ENCODE data around the gene ETV6. TPM values are rescaled to one million over a fixed set of nuclear protein-coding genes. Genes with fewer than 3 reads are reported as not detected.

ETV6 gene
- polyA plus RNA-seq, 12 donors = 8.2 to 15.9 (median 11.0) TPM; not detected in 1

GRCh38 chr12:11798006-11798708, 148.7 kb downstream of the ETV6 start:
- DNase-seq = no peak

GRCh38 chr12:11798856-11799501, 149.5 kb downstream of the ETV6 start:
- DNase-seq = no peak

GRCh38 chr12:11799502-11799873, 150.0 kb downstream of the ETV6 start:
- DNase-seq = no peak

- no peak for DNase-seq
Observed at GRCh38 chr12:11801643-11802042, 152.2 kb downstream of the ETV6 start.

DNA sequence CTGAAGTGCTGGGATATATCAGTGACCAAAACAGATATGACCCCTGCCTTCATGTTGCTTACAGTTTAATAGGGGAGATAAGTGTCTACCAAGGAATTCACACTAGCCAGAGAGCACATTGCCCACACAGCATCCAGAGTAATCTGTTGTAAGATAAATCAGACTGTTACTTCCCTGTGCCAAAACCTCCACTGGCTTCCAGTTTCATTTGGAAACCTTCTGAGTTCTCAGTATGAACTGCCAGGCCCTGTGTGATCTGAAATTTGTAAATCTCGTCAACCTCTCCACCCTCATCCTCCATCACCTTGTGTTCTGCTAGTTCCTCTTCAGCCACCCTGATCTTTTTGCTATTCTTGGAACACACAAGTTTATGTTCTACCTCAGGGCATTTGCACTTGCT, 154.7 kb downstream of the ETV6 start:
- DNase-seq = no peak

GRCh38 chr12:11805043-11805442, 155.6 kb downstream of the ETV6 start:
- DNase-seq = no peak

DNA sequence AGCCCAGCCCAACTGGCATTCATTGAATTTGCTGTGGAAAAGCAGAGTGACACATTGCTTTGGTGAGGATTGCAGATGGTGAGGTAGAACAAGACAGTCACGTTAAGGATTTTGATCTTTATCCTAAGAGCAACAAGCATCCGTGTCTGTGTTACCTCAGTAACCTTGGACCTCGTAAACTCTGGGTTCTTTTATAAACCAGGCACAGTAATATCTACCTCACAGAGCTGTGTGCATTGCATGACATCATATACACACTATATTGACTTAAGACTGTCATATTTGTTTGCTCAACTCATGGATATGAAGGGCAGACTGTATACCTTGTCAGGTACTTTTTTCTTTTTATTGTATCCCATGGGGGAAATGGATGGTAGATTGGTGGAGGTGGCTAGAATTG, 156.2 kb downstream of the ETV6 start:
- no peak for DNase-seq

GRCh38 chr12:11807458-11807857, 158.0 kb downstream of the ETV6 start:
- no peak for DNase-seq

DNA sequence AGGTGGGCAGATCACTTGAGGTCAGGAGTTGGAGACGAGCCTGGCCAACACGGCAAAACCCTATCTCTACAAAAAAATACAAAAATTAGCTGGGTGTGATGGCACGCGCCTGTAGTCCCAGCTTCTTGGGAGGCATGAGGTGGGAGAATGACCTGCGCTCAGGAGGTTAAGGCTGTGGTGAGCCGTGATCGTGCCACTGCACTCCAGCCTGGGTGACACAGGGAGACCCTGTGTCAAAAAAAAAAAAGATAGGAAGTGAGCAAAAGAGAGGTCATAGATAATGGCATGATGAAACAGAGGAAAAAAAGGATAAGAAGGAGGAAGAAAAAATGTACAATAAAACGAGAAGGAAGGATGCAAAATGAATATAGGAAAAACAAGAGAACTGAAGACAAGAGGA, 159.5 kb downstream of the ETV6 start:
- DNase-seq = no peak

DNA sequence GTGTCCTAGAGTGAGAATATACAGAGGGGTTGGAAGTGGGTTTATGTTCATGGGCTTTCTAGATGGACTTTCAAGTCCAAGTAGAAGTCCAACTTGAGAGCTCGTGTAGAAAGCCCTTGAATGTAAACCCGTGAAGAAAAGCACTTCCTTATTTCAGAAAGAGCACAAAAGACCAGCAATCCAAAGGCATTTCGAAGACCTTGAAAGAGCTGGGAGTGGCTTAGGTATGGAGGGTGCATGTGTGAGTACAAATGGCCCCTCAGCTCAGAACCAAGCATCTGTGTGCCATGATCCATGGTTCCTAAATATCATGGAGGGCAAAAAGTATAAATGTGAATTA, 160.7 kb downstream of the ETV6 start:
- DNase-seq = no peak

DNA sequence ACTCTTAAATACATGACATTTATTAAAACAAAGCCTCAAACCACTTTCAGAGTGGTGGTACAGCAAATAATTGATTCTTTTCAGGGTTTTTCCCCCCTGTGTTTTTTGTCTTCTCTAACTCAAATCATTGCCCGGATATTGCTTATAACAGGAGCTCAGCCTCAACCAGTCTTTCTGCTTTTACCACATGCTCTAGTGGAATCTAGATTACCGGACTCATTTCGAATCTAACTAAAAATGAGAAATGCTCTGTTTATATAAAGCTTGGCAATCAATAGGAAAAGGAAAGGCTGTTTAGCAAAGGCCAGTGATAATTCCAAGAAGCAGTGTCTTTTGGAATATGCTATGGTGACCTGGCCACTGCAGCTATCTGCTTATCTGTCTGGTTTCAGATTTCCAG, 161.5 kb downstream of the ETV6 start:
- DNase-seq = no peak

- peak; percentile 55 for DNase-seq
Observed at GRCh38 chr12:11812241-11812585, 162.7 kb downstream of the ETV6 start.

DNA sequence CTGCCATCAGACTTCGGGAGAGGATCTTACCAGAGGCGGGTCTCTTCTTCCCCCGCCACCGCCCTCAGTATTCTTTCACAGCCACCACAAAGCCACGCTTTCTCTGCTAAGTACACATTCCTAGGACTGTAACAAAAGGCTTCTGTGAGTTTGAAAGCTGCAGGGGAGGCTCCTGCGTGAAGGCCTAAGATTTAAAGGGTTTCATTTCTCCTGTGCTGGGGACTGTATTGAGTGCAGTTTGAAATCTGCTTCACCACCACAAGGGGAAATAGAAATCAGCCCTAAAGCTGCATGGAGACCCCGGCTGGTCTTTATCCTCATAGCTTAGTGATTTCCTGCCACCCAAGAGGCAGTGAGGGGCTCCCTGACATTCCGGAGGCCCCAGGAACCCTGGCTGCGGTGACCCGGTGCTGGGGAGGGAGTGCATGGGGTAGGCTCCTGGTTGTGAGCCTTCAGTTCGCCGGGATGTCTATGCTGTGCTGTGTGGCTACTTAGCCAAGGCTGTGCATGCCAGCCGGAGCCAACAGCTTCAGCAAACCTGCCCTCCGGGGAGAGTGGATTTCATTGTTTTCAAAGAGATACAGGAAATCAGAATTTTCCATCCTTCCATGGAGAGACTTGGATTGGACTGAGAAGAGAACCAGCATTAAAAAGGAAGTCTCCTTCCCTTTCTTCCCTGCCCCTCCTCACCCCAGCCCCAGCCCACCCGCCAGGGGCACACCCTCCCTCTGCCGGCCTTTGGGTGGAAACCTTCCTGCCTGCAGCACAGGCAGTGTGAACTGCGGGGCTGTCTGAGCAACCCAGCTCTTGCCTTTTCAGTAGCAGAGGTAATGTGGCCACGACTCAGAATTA, 163.3 kb downstream of the ETV6 start:
- DNase-seq = no peak

DNA sequence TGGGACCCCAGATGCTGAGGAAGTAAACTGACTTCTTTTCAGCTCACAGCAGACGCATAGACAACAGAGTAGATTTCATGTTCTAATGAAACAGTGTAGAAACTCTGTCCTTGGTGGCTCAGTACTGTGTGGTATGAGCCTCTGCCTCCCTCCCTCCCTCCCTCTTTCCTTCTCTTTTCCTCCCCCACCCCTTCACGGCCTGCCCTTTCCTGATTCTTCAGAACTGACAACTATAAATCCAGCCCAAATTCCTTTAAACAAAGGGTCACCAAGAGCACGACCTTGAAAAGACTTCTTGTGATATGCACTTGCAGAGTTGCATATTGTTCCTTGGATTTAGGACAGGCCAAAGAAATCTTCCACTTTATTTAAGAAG, 164.0 kb downstream of the ETV6 start:
- DNase-seq = no peak

GRCh38 chr12:11814374-11814773, 164.9 kb downstream of the ETV6 start:
- no peak for DNase-seq

DNA sequence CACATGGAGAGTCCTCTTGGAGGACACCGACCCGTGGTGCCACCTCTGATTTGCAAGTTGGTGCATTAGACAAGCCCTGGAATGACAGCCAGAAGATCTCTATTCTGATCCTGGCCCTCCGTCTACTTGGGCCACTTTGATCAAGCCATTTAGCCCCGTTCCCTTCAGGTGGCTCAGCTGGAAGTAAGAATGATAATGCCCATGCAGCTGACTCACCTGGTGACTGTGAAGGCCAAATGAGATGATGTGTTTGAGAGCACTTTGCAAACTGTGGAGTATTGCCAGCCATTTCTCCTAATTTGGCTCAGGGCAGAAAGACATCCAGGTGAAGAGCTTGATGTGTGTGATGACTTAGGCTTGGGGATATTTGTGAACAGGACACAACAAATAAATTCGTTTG, 165.9 kb downstream of the ETV6 start:
- no peak for DNase-seq

DNA sequence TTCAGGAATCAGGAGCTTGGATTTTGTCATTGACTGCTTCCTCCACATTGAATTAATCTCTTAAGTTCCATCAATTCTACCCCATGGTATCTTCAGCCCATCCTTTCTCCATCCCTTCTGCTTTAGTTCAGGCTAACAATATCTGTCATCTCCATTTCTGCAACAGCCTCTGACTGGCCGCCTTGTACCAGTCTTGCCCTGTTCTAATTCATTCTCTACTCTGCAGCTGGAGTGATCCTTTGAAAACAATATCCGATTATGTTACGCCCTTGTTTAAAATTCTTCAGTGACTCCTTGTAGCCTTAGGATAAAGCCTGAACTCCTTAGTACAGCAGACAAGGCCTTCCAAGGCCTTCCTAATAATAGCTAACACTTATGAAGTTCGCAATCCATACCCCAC, 170.2 kb downstream of the ETV6 start:
- DNase-seq = no peak

GRCh38 chr12:11820476-11820875, 171.0 kb downstream of the ETV6 start:
- DNase-seq = no peak

GRCh38 chr12:11821386-11822080, 172.1 kb downstream of the ETV6 start:
- no peak for DNase-seq

- DNase-seq = no peak
Observed at GRCh38 chr12:11822081-11822834, 172.8 kb downstream of the ETV6 start.

- no peak for DNase-seq
Observed at GRCh38 chr12:11823043-11823442, 173.6 kb downstream of the ETV6 start.

GRCh38 chr12:11823593-11823992, 174.1 kb downstream of the ETV6 start:
- no peak for DNase-seq
